Cardiac muscle cell (in vitro differentiated cells and primary cell): Measurements from ENCODE around the gene PDCD1LG2. TPM values are rescaled to one million over a fixed set of nuclear protein-coding genes. Genes with fewer than 3 reads are reported as not detected.

ENCODE experiments used
- DNase-seq, 2 donors: peaks; one replicate each; pipeline versions ENCODE4 v3.0.0 to v3.0.0-alpha.2; 2010 to 2017; ENCODE audit warnings: low read depth in 1 of 2, low spot score in 1 of 2
- H3K27ac ChIP-seq: fragments of 200-600 bp; sonication (generic); 2 replicates; pipeline ENCODE4 v1.5.1; 2016
- H3K27me3 ChIP-seq: fragments of 200-600 bp; sonication (generic); 2 replicates; pipeline ENCODE4 v1.6.0; 2016; ENCODE audit warnings: control low read depth
- H3K36me3 ChIP-seq: fragments of 200-600 bp; sonication (generic); 2 replicates; pipeline ENCODE4 v1.5.1; 2016; ENCODE audit warnings: control low read depth
- H3K4me1 ChIP-seq: fragments of 200-600 bp; sonication (generic); 2 replicates; pipeline ENCODE4 v1.8.1; 2017; ENCODE audit warnings: low read depth, mild to moderate bottlenecking, mixed run types
- H3K4me3 ChIP-seq: fragments of 200-600 bp; sonication (generic); 2 replicates; pipeline ENCODE4 v1.5.1; 2016; ENCODE audit warnings: mild to moderate bottlenecking
- H3K9me3 ChIP-seq: fragments of 200-600 bp; sonication (generic); 2 replicates; pipeline ENCODE4 v1.5.1; 2017; ENCODE audit warnings: low read depth, mild to moderate bottlenecking, control low read depth
- CTCF ChIP-seq: IDR thresholded peaks from 2 replicates; pipeline ENCODE4 v1.5.1; 2012; ENCODE audit warnings: low read depth, mild to moderate bottlenecking, low read length
- polyA plus RNA-seq: library from polyadenylated mRNA; unstranded; fragments of >200 nt; fragmentation: Nextera tagmentation; extraction: Ambion mirVana; gene quantifications from 2 replicates; pipeline ENCODE4 v1.2.1, GENCODE V29; 2016
- total RNA-seq: library from RNA; depleted of rRNA; stranded (reverse); fragments of >200 nt; gene quantifications from 2 replicates; pipeline ENCODE4 v1.2.3, GENCODE V29; 2016

Gene PDCD1LG2
- total and polyA plus RNA-seq, 2 experiments from 2014 or later, result not detected

- H3K27me3 ChIP-seq, result no peaks in the 10 kb centered on the region
- no peaks in the 10 kb centered on the region for H3K36me3 ChIP-seq
- no peak overlapping the region for H3K4me3 ChIP-seq
- no peaks in the 10 kb centered on the region for H3K4me1 ChIP-seq
- no peak overlapping the region for H3K27ac ChIP-seq
- no peak for TF ChIP-seq CTCF
- H3K9me3 ChIP-seq, result no peaks in the 10 kb centered on the region
- DNase-seq, result no peak
These were observed 4.9 kb downstream of the PDCD1LG2 start for GRCh38 chr9:5515261-5515650.

GRCh38 chr9:5516453-5517220 lies 6.3 kb downstream of the PDCD1LG2 start:
- no peaks in the 10 kb centered on the region for H3K27me3 ChIP-seq
- no peak for DNase-seq
- H3K4me1 ChIP-seq, result no peaks in the 10 kb centered on the region
- no peaks in the 10 kb centered on the region for H3K36me3 ChIP-seq
- no peak overlapping the region for H3K27ac ChIP-seq
- TF ChIP-seq CTCF, result no peak
- H3K4me3 ChIP-seq, result no peak overlapping the region
- H3K9me3 ChIP-seq, result no peaks in the 10 kb centered on the region

- Histone ChIP-seq H3K27ac (no peak overlapping the region), H3K4me1 (no peaks in the 10 kb centered on the region), H3K36me3 (no peaks in the 10 kb centered on the region), H3K27me3 (no peaks in the 10 kb centered on the region), H3K4me3 (no peak overlapping the region), H3K9me3 (no peaks in the 10 kb centered on the region)
- DNase-seq, result no peak
- TF ChIP-seq CTCF, result no peak
These were observed 8.0 kb downstream of the PDCD1LG2 start for GRCh38 chr9:5518171-5518936.

GRCh38 chr9:5518937-5519319 lies 8.6 kb downstream of the PDCD1LG2 start:
- H3K36me3 ChIP-seq, result no peaks in the 10 kb centered on the region
- H3K27ac ChIP-seq, result no peak overlapping the region
- no peak for DNase-seq
- no peak for TF ChIP-seq CTCF
- H3K9me3 ChIP-seq, result no peaks in the 10 kb centered on the region
- H3K4me1 ChIP-seq, result no peaks in the 10 kb centered on the region
- H3K4me3 ChIP-seq, result no peak overlapping the region
- no peaks in the 10 kb centered on the region for H3K27me3 ChIP-seq

- no peaks in the 10 kb centered on the region for H3K9me3 ChIP-seq
- H3K27me3 ChIP-seq, result no peaks in the 10 kb centered on the region
- TF ChIP-seq CTCF, result no peak
- H3K4me3 ChIP-seq, result no peak overlapping the region
- H3K4me1 ChIP-seq, result no peaks in the 10 kb centered on the region
- no peak for DNase-seq
- H3K36me3 ChIP-seq, result no peaks in the 10 kb centered on the region
- H3K27ac ChIP-seq, result no peak overlapping the region
These were observed 13.8 kb downstream of the PDCD1LG2 start for GRCh38 chr9:5524090-5524489.
